HG03575 (cell line): ENCODE data around the gene RHOB.
A peak's percentile ranks its signal among the peaks of the same experiment; 100 is the strongest.
"Not testable (repeated sequence)": the region's sequence is repeated elsewhere in the genome, so short reads cannot be mapped to it uniquely, and the experiment has no call there.

Experiments
- ATAC-seq: cut with Tn5 transposase; IDR thresholded peaks from one replicate; pipeline ENCODE4 v1.9.1; 2021; ENCODE audit not compliant: unreplicated experiment, insufficient number of reproducible peaks, low FRiP score; ENCODE audit errors: extremely low read depth

The RHOB gene

GRCh38 chr2:20446917-20447436, at the start of gene RHOB:
TSS of gene RHOB (plus strand) at chr2:20447074. CDS start at chr2:20447466, 392 bp downstream.
- peak; percentile 96 for ATAC-seq

- no peak for ATAC-seq
These were observed 48.9 kb upstream of the RHOB start for GRCh38 chr2:20397811-20398447.

DNA sequence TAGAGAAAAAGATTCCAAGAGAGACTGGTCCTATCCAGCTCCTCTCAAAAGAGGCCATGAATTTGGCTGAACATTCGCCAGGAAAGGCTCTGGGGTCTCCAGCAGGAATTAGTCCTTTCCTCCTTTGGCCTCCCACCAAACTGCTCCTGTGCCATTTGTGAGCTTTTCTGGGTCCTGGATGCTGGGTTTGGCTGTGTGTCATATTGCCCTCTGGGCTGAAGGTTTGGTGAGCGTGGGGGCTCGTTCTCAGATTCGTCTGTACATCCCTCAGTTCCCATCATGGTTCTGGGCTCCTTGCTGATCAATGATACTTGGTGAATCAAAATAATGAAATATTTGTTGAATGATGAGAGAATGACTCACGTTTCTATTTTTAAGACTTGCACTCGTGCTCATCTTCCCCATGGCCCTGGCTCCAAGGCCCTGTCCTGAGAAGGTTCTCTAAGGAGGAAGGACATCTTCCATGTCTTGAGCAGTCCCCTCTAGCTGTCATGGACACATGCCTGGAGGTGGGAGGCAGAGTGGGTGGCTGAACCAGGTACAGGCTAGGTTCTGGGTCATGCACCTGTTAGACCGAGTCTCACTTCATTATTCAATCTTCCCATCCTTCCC, 47.8 kb upstream of the RHOB start:
- no peak for ATAC-seq

DNA sequence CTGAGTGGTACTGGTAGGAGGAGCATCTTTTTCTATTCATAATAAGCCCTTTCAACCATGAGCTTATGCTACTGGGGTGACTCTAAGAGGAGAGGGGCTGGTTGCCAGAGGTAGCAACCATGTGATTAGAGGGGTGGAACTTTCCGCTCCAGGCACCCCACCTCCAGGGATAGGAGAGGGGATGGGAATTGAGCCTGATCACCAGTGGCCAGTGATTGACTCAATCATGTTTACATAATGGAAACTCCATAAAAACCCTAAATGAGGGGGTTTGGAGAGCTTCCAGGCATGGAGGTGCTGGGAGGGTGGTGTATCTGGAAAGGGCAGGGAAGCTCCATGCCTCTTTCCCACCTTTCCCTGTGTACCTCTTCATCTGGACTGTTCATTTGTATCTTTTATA, 46.6 kb upstream of the RHOB start:
- no peak for ATAC-seq

GRCh38 chr2:20400787-20401488, 45.9 kb upstream of the RHOB start:
- ATAC-seq: no peak

GRCh38 chr2:20401489-20401835, 45.4 kb upstream of the RHOB start:
- ATAC-seq: no peak

GRCh38 chr2:20403774-20404312, 43.0 kb upstream of the RHOB start:
- ATAC-seq: no peak

- no peak for ATAC-seq
These were observed 41.9 kb upstream of the RHOB start for GRCh38 chr2:20404950-20405349.

- ATAC-seq: no peak
These were observed 37.8 kb upstream of the RHOB start for GRCh38 chr2:20409039-20409438.

DNA sequence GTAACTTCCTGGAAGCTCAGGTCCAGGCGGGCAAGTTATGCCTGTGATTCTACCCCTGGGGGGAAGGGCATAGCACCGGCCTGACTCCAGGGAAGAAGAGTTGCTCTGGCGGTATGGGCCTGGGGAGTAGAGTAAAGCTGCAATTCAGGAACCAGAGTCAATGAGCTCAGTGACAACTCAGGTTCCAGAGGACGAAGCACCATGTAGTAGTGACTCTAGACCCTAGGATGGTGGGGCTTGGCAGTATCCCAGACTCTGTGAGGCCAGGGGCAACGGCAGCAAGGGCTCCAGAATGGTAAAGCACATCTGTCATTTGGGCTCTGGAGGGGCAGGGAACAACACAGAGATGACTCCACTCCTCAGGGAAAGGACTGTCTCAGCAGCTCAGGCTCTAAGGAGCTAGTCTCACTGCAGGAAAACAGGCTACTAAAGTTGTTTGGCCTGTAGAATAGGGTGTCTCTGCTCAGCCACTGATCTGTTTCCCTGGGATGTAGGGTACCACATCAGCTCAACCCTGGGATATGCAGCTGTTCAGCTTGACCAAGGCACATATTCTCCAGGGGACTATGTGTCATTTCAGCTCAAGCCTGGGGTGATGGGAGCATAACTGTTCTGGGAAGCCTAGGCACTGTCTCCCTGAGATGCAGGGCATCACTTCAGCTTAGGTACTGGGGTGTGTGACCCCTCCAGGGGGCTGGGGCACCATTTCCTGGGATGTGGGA, 36.2 kb upstream of the RHOB start:
- ATAC-seq: no peak

GRCh38 chr2:20411361-20411894, 35.4 kb upstream of the RHOB start:
- ATAC-seq: peak; percentile 96

- ATAC-seq: no peak
These were observed 32.1 kb upstream of the RHOB start for GRCh38 chr2:20414806-20415205.

GRCh38 chr2:20415511-20415918, 31.4 kb upstream of the RHOB start:
- ATAC-seq: no peak

DNA sequence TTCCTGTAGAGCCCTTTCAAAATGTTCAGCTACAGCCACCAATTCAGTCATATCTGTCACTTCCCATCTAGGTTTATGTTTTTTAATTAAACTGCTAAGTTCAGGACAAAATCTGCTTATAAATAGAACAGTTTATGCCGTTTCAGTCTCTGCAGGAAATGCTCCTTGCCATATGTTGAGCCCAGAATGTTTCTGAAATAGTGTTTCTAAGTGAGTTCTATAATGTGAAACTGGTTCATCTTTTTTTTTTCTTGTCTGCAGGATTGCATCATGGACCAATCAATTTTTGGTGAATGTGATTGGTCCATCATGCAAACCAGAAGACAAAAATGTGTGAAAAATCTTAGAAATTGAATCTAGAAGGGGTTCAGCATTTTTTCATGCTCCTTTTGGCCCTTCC, 30.2 kb upstream of the RHOB start:
- no peak for ATAC-seq

DNA sequence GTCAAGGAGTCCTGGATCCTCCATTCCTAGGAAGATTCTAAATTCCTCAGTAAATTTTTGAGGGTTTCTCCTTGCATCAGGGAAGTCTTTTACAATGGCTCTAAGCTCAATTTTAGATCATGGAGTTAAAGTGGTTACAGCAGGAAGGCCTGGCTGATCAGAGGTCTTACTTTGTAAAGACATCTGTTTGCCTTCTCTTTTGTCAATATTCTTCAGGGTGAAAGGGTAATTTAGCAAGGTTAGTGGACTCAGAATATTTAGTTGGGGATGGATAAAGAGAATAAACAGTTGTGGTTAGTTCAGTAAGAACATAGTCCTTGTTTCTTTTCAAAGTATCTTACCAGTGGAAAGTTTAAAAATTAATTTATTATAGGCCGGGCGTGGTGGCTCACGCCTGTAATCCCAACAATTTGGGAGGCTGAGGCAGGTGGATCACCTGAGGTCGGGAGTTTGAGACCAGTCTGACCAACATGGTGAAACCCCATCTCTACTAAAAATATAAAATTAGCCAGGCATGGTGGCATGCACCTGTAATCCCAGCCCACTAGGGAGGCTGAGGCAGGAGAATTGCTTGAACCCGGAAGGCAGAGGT, 29.5 kb upstream of the RHOB start:
- not testable (repeated sequence) for ATAC-seq

GRCh38 chr2:20418519-20418918, 28.4 kb upstream of the RHOB start:
- no peak for ATAC-seq

- ATAC-seq: no peak
These were observed 27.8 kb upstream of the RHOB start for GRCh38 chr2:20419007-20419576.

DNA sequence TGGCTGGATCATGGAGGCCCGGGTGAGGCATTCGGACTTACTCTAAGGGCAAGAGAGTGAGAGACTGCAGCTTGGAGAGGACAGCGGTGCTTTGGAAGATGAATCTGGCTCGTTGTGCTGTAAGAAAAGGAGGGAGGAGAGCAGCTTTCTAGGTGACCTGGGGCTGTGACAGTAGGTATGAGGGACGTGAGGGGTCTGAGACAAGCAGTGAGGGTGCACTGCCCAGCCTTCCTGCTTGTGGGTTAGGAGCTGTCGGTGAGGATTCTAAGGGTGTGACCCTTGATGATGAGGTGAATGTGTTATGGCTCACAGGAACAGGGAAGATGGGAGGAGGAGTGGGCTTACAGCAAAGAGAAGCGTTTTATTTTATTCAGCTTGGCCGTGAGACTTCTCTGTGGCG, 27.1 kb upstream of the RHOB start:
- no peak for ATAC-seq
